K562 (cell line): Measurements from ENCODE around the gene POGZ. TPM values are rescaled to one million over a fixed set of nuclear protein-coding genes. Genes with fewer than 3 reads are reported as not detected.

Experiments
- ATAC-seq: fragments of 200-7000 bp; cut with Tn5 transposase; 3 replicates; pipeline ENCODE4 v1.9.1; 2020; ENCODE audit warnings: moderate library complexity
- BruUV-seq: library from RNA; stranded (reverse); fragments of 400-500 nt; replicated peaks from 2 replicates; lab custom pipeline; 2021; lab: Mats Ljungman, UMichigan
- CTCF ChIA-PET: fragments of 300-600 bp; formaldehyde crosslinking; extraction: SDS; loops from one replicate; lab custom pipeline; 2021; ENCODE audit warnings: low intra/inter-chr PET ratio; lab: Yijun Ruan, JAX
- POLR2A ChIA-PET: fragments of 300-600, 350-650 bp; sonication (Branson Sonifier 250); formaldehyde crosslinking; extraction: SDS; loops from one replicate; lab custom pipeline; 2021; ENCODE audit warnings: antibody characterized with exemption, inconsistent platforms; lab: Yijun Ruan, JAX
- DNase-seq, 4 experiments: peaks; one replicate each; pipeline versions ENCODE4 v3.0.0 to v3.0.0-alpha.2; 2011 to 2018; ENCODE audit warnings: low spot score in 3 of 4, mixed read lengths in 3 of 4; ENCODE audit errors: extremely low read depth in 1 of 4
- FAIRE-seq: peaks from 2 replicates; lab custom pipeline; 2011; peaks lifted over from hg19 to GRCh38; lab: Jason Lieb, UNC
- H2AFZ ChIP-seq: 2 replicates; pipeline ENCODE4 v1.6.0; 2011; ENCODE audit warnings: low read depth, low read length, control low read depth, inconsistent platforms
- H3K27ac ChIP-seq: fragments of 200-600 bp; 3 replicates; pipeline ENCODE4 v1.8.0; 2011; ENCODE audit warnings: low read depth, mild to moderate bottlenecking, control low read depth, inconsistent platforms, low read length, moderate library complexity, mixed read lengths; ENCODE audit errors: extremely low read depth
- H3K27me3 ChIP-seq, 2 experiments: fragments of 300-600 bp in 1 of 2; 2 replicates in 1 of 2; 3 replicates in 1 of 2; pipeline versions ENCODE4 v1.6.0 to v1.8.0; 2011; ENCODE audit warnings: inconsistent platforms in 2 of 2, low read length in 2 of 2, mild to moderate bottlenecking in 1 of 2, mixed read lengths in 1 of 2, moderate library complexity in 1 of 2; ENCODE audit not compliant: control insufficient read depth in 2 of 2, insufficient read depth in 2 of 2
- H3K36me3 ChIP-seq: fragments of 300-600 bp; 3 replicates; pipeline ENCODE4 v1.8.0; 2011; ENCODE audit warnings: mild to moderate bottlenecking, low read length, inconsistent platforms; ENCODE audit not compliant: control insufficient read depth, insufficient read depth
- H3K4me1 ChIP-seq, 2 experiments: fragments of 200-600 bp in 1 of 2; replicated peaks in 1 of 2; 2 replicates in 1 of 2; 3 replicates in 1 of 2; pipeline versions ENCODE4 v1.5.1 to v1.8.0; 2011; ENCODE audit warnings: inconsistent platforms in 2 of 2, low read length in 2 of 2, mild to moderate bottlenecking in 1 of 2, mixed read lengths in 1 of 2, moderate library complexity in 1 of 2; ENCODE audit not compliant: control insufficient read depth in 2 of 2, insufficient read depth in 2 of 2
- H3K4me2 ChIP-seq: 2 replicates; pipeline ENCODE4 v1.6.1; 2011; ENCODE audit warnings: low read length, control low read depth, inconsistent platforms, mixed read lengths; ENCODE audit not compliant: insufficient read depth
- H3K4me3 ChIP-seq: fragments of 200-600 bp; sonication (generic), shearing (Covaris generic); 2 replicates; pipeline ENCODE4 v1.5.1; 2016; ENCODE audit warnings: control low read depth, inconsistent platforms
- H3K79me2 ChIP-seq: fragments of 200-600 bp; 3 replicates; pipeline ENCODE4 v1.8.0; 2011; ENCODE audit warnings: low read length, inconsistent platforms; ENCODE audit not compliant: control insufficient read depth, insufficient read depth
- H3K9ac ChIP-seq, 2 experiments: 2 replicates each; pipeline versions ENCODE4 v1.6.0 to v1.6.1; 2011; ENCODE audit warnings: low read depth in 2 of 2, low read length in 2 of 2, control low read depth in 1 of 2, inconsistent platforms in 1 of 2, mild to moderate bottlenecking in 1 of 2, mixed read lengths in 1 of 2; ENCODE audit not compliant: insufficient read depth in 1 of 2
- H3K9me1 ChIP-seq: one replicate; pipeline ENCODE4 v1.6.0; 2011; ENCODE audit warnings: inconsistent platforms, mild to moderate bottlenecking, low read length, moderate library complexity; ENCODE audit not compliant: control insufficient read depth, insufficient read depth
- H3K9me3 ChIP-seq: replicated peaks from 2 replicates; pipeline ENCODE4 v1.5.1; 2011; ENCODE audit warnings: low read depth, low read length, inconsistent platforms; ENCODE audit not compliant: control insufficient read depth, insufficient read depth
- H4K20me1 ChIP-seq: replicated peaks from 2 replicates; pipeline ENCODE4 v1.6.1; 2011; ENCODE audit warnings: low read length, inconsistent platforms, mixed read lengths; ENCODE audit not compliant: control insufficient read depth, insufficient read depth
- BHLHE40 ChIP-seq: IDR thresholded peaks from 2 replicates; pipeline ENCODE4 v1.6.1; 2011; ENCODE audit warnings: low read length, improper control_type of control experiment
- CBX3 ChIP-seq, 2 experiments: IDR thresholded peaks; 1 replicate in 1 of 2; 2 replicates in 1 of 2; pipeline ENCODE4 v1.6.1; 2012; ENCODE audit warnings: inconsistent platforms in 2 of 2, low read length in 2 of 2, borderline replicate concordance in 1 of 2, control low read depth in 1 of 2
- ERF ChIP-seq: fragments of 450-650 bp; formaldehyde crosslinking; IDR thresholded peaks from 2 replicates; pipeline ENCODE4 v1.4.0; 2020; ENCODE audit warnings: mild to moderate bottlenecking, mixed read lengths
- FOXK1 ChIP-seq: sonication (generic); formaldehyde crosslinking; IDR thresholded peaks from 2 replicates; pipeline ENCODE4 v1.8.0; 2022; ENCODE audit warnings: missing genetic modification reagents, mild to moderate bottlenecking, borderline replicate concordance
- HDAC8 ChIP-seq: fragments of 450-650 bp; IDR thresholded peaks from 2 replicates; pipeline ENCODE4 v1.6.1; 2016; ENCODE audit warnings: mild to moderate bottlenecking, missing genetic modification characterization, moderate library complexity, missing compliant biosample characterization
- HNRNPH1 ChIP-seq: fragments of 200-400 bp; formaldehyde crosslinking; optimal IDR thresholded peaks from 2 replicates; pipeline ENCODE3; 2017; ENCODE audit warnings: low read depth, mild to moderate bottlenecking, low read length, moderate library complexity
- MCM3 ChIP-seq: fragments of 450-650 bp; IDR thresholded peaks from 2 replicates; pipeline ENCODE4 v1.6.1; 2016
- MEF2D ChIP-seq: conservative IDR thresholded peaks from 2 replicates; pipeline ENCODE4 v1.6.1; 2016; ENCODE audit warnings: low read depth, missing genetic modification characterization, missing compliant biosample characterization
- MTA2 ChIP-seq: fragments of 450-650 bp; IDR thresholded peaks from 2 replicates; pipeline ENCODE4 v1.6.1; 2016; ENCODE audit warnings: low read depth
- NFE2L1 ChIP-seq: fragments of 450-650 bp; IDR thresholded peaks from 2 replicates; pipeline ENCODE4 v1.6.1; 2016; ENCODE audit warnings: missing genetic modification characterization, low read depth, mild to moderate bottlenecking, missing compliant biosample characterization, moderate library complexity, borderline replicate concordance
- PYGO2 ChIP-seq: fragments of 450-650 bp; IDR thresholded peaks from 2 replicates; pipeline ENCODE4 v1.6.1; 2016; ENCODE audit warnings: mild to moderate bottlenecking, missing genetic modification characterization, moderate library complexity, missing compliant biosample characterization
- SMARCA4 ChIP-seq: fragments of 450-650 bp; IDR thresholded peaks from 2 replicates; pipeline ENCODE4 v1.6.1; 2016
- TEAD4 ChIP-seq, 2 experiments: sonication (generic) in 1 of 2; formaldehyde crosslinking in 1 of 2; IDR thresholded peaks; 2 replicates each; pipeline versions ENCODE4 v1.6.1 to v1.8.0; 2012 to 2022; ENCODE audit warnings: borderline replicate concordance in 1 of 2, inconsistent platforms in 1 of 2, low read length in 1 of 2, mild to moderate bottlenecking in 1 of 2, missing genetic modification reagents in 1 of 2
- TRIM24 ChIP-seq, 2 experiments: fragments of 450-650 bp; IDR thresholded peaks; 2 replicates each; pipeline ENCODE4 v1.6.1; 2016
- YBX1 ChIP-seq: fragments of 450-650 bp; IDR thresholded peaks from 2 replicates; pipeline ENCODE4 v1.7.1; 2016; ENCODE audit warnings: mild to moderate bottlenecking
- ZC3H11A ChIP-seq: IDR thresholded peaks from 2 replicates; pipeline ENCODE4 v1.6.1; 2012; ENCODE audit warnings: low read depth, low read length, improper control_type of control experiment
- ZNF140 ChIP-seq: fragments of 250-450 bp; sonication (Bioruptor Pico); IDR thresholded peaks from 2 replicates; pipeline ENCODE4 v1.8.0; 2021; ENCODE audit warnings: moderate library complexity, mild to moderate bottlenecking, inconsistent platforms
- ZNF324 ChIP-seq: fragments of 250-450 bp; sonication (Bioruptor Pico); IDR thresholded peaks from 2 replicates; pipeline ENCODE4 v1.4.0; 2020; ENCODE audit warnings: mild to moderate bottlenecking
- ZNF41 ChIP-seq: fragments of 250-450 bp; sonication (Bioruptor Pico); conservative IDR thresholded peaks from 2 replicates; pipeline ENCODE4 v1.4.0; 2020; ENCODE audit warnings: mild to moderate bottlenecking
- ZNF785 ChIP-seq: fragments of 250-450 bp; sonication (Bioruptor Pico); IDR thresholded peaks from 2 replicates; pipeline ENCODE4 v1.4.0; 2020; ENCODE audit warnings: mild to moderate bottlenecking
- WGBS: fragments of 100-300 bp; shearing (Covaris generic); methylation state at CpG from one replicate; pipeline ENCODE4 v1.1.6; 2016; ENCODE audit warnings: low coverage, mixed read lengths; ENCODE audit not compliant: insufficient coverage; ENCODE audit errors: missing lambda C conversion rate; 5-methylcytosine and 5-hydroxymethylcytosine counted together
- in situ Hi-C: fragments of 300-500 bp; cut with MboI; formaldehyde crosslinking; loops from 4 replicates; pipeline ENCODE4 v1.15.0; 2018; ENCODE audit warnings: inconsistent platforms, mixed read lengths
- intact Hi-C: fragments of 100-400 bp; cut with micrococcal nuclease; formaldehyde crosslinking; loops from 2 replicates; pipeline ENCODE4 v1.14.2; 2022
- polyA plus RNA-seq, 8 experiments: library from polyadenylated mRNA; depleted of rRNA in 4 of 8; stranded (reverse) in 5 of 8; unstranded in 3 of 8; fragments of >200 nt; fragmentation: Nextera tagmentation in 2 of 8; fragmentation: Illumina TruSeq in 1 of 8; extraction: Ambion mirVana in 2 of 8; extraction: Trizol in 1 of 8; gene quantifications; 2 replicates each; pipeline versions ENCODE4 v1.2.1 to v1.2.3, GENCODE V29; 2011 to 2014; ENCODE audit warnings: inconsistent platforms in 1 of 8, missing spikeins in 1 of 8
- total RNA-seq, 7 experiments: library from RNA; depleted of rRNA in 6 of 7; stranded (reverse); fragments of >200 nt in 6 of 7; fragmentation: Illumina TruSeq in 2 of 7; extraction: Trizol in 2 of 7; gene quantifications; 2 replicates each; pipeline versions ENCODE4 v1.2.1 to v1.2.3, GENCODE V29; 2011 to 2021; ENCODE audit warnings: low replicate concordance in 1 of 7
- TF ChIP-seq, protein P1 (sequence below): fragments of 450-650 bp; IDR thresholded peaks from 2 replicates; pipeline ENCODE4 v1.6.1; 2016
- TF ChIP-seq, protein P2 (sequence below): fragments of 250-450 bp; sonication (Bioruptor Pico); IDR thresholded peaks from 2 replicates; pipeline ENCODE4 v1.6.1; 2021; ENCODE audit warnings: mild to moderate bottlenecking

The POGZ gene
- total and polyA plus RNA-seq, 9 of the 15 experiments (the other 6 are each of a cell fraction or from before 2014, with no cell fraction given): 9.4 to 40.6 (median 21.6) TPM

DNA sequence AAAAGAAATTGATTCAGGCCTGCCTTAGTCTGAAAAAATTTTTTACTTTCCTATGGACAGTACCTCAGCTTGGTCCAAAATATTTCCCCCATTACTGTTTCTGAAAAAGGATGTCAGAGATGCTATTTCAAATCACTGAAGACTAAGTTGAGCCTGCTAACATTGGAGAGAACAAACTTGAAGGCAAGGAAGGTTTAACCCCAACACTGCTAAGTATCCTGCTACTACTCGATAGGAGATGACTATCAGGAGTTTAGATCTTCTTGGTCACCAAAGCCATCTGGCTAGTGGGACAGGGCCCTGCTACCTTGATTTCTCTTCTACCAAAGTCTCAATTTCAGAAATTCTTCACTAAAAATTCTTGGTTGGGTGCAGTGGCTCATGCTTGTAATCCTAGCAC is 22.7 kb upstream of the POGZ start:
- no peak for FAIRE-seq
- TF ChIP-seq MTA2 (no peak), ERF (CRISPR knock-in tag) (no peak), HNRNPH1 (no peak), FOXK1 (no peak), CBX3 (IDR thresholded peaks at IDR 0.05; ENCODE audit: borderline replicate concordance in 1 of 2, low read length in 2 of 2) (peak in 1 of 2 experiments; percentile 76; a peak in 1 of 3 replicates), PYGO2 (tag) (no peak), ZNF41 (no peak), ZNF140 (CRISPR knock-in tag) (no peak), TRIM24 (IDR thresholded peaks at IDR 0.05) (peak in 1 of 2 experiments; percentile 53; a peak in 1 of 4 replicates), TEAD4 (IDR thresholded peaks at IDR 0.05; ENCODE audit: low read length) (no peak), TEAD4 (CRISPR knock-in tag; IDR thresholded peaks at IDR 0.05; ENCODE audit: borderline replicate concordance) (no peak), SMARCA4 (no peak), MCM3 (no peak), YBX1 (no peak), ZC3H11A (no peak), HDAC8 (tag) (no peak), NFE2L1 (tag) (no peak), ZNF324 (CRISPR knock-in tag) (peak; percentile 98), BHLHE40 (no peak), MEF2D (no peak), ZNF785 (CRISPR knock-in tag) (no peak)
- TF ChIP-seq, protein P1, sequence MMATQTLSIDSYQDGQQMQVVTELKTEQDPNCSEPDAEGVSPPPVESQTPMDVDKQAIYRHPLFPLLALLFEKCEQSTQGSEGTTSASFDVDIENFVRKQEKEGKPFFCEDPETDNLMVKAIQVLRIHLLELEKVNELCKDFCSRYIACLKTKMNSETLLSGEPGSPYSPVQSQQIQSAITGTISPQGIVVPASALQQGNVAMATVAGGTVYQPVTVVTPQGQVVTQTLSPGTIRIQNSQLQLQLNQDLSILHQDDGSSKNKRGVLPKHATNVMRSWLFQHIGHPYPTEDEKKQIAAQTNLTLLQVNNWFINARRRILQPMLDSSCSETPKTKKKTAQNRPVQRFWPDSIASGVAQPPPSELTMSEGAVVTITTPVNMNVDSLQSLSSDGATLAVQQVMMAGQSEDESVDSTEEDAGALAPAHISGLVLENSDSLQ: no peak
- TF ChIP-seq, protein P2, sequence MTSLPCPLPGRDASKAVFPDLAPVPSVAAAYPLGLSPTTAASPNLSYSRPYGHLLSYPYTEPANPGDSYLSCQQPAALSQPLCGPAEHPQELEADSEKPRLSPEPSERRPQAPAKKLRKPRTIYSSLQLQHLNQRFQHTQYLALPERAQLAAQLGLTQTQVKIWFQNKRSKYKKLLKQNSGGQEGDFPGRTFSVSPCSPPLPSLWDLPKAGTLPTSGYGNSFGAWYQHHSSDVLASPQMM (CRISPR knock-in tag): no peak
- H2AFZ ChIP-seq: no peak overlapping the region
- H3K4me2 ChIP-seq: no peak overlapping the region
- H3K27me3 ChIP-seq: no peaks in the 10 kb centered on the region
- no peaks in the 10 kb centered on the region for H4K20me1 ChIP-seq
- no peak overlapping the region for H3K9ac ChIP-seq
- no peaks in the 10 kb centered on the region for H3K36me3 ChIP-seq
- no peak overlapping the region for H3K4me3 ChIP-seq
- peaks cover 2% of the 10 kb centered on the region; the same call in 1 of the 2 replicates for H3K9me3 ChIP-seq
- DNase-seq: no peak
- no peaks in the 10 kb centered on the region for H3K79me2 ChIP-seq
- H3K9me1 ChIP-seq: no peaks in the 10 kb centered on the region
- 9% methylated on average over 1 of the region's 1 CpG for WGBS
- H3K4me1 ChIP-seq: no peaks in the 10 kb centered on the region; a peak in 1 of 5 replicates
- no peak for ATAC-seq
- no TSS peak for BruUV-seq
- ChIA-PET CTCF (no interaction called here), POLR2A (no interaction called here)
- in situ Hi-C loops (no loop called here), intact Hi-C loops (no loop called here)
- no peak overlapping the region for H3K27ac ChIP-seq
